ENCODE results near the gene IGFL3.

- TF ChIP-seq CTCF (IDR thresholded peaks at IDR 0.05), result no peak
- TF ChIP-seq POLR2A (IDR thresholded peaks at IDR 0.05), result no peak
Observed at GRCh38 chr19:46089432-46089831, 35.1 kb downstream of the IGFL3 start.
